SK-N-SH (cell line): ENCODE data around the gene NUTF2. TPM values are rescaled to one million over a fixed set of nuclear protein-coding genes. Genes with fewer than 3 reads are reported as not detected.

ENCODE experiments used
- CTCF ChIA-PET: fragments of 300-600, 350-600 bp; formaldehyde crosslinking; extraction: SDS; loops from one replicate; lab custom pipeline; 2021; lab: Yijun Ruan, JAX
- POLR2A ChIA-PET: fragments of 350-600 bp; sonication (Branson Sonifier 250); formaldehyde crosslinking; extraction: SDS; loops from one replicate; lab custom pipeline; 2020; ENCODE audit warnings: antibody characterized with exemption, inconsistent platforms; lab: Yijun Ruan, JAX
- DNase-seq: peaks from one replicate; pipeline ENCODE4 v3.0.0; 2012
- H2AFZ ChIP-seq: fragments of 200-600 bp; sonication (generic); 2 replicates; pipeline ENCODE4 v1.8.1; 2016; ENCODE audit warnings: antibody characterized with exemption, mild to moderate bottlenecking, low read depth
- H3F3A ChIP-seq: fragments of 200-600 bp; sonication (generic); replicated peaks from 2 replicates; pipeline ENCODE3; 2016; ENCODE audit warnings: antibody characterized with exemption, mild to moderate bottlenecking; ENCODE audit not compliant: insufficient read depth
- H3K27ac ChIP-seq, 2 experiments: fragments of 200-500 bp in 1 of 2; fragments of 200-600 bp in 1 of 2; sonication (Bioruptor generic) in 1 of 2; sonication (generic), shearing (Covaris generic) in 1 of 2; 2 replicates each; pipeline versions ENCODE4 v1.5.1 to v1.6.1; 2014 to 2016; ENCODE audit warnings: low read depth in 2 of 2, inconsistent platforms in 1 of 2, low read length in 1 of 2, mild to moderate bottlenecking in 1 of 2, mixed read lengths in 1 of 2
- H3K27me3 ChIP-seq: fragments of 200-600 bp; sonication (generic), shearing (Covaris generic); 2 replicates; pipeline ENCODE4 v1.6.1; 2016; ENCODE audit warnings: mixed run types; ENCODE audit not compliant: insufficient read depth
- H3K36me3 ChIP-seq, 2 experiments: fragments of 200-500 bp in 1 of 2; fragments of 200-600 bp in 1 of 2; sonication (Bioruptor generic) in 1 of 2; sonication (generic) in 1 of 2; replicated peaks in 1 of 2; 2 replicates each; pipeline versions ENCODE3 to v1.5.1; 2014 to 2016; ENCODE audit warnings: low read length in 1 of 2, mild to moderate bottlenecking in 1 of 2; ENCODE audit not compliant: insufficient read depth in 2 of 2, control insufficient read depth in 1 of 2
- H3K4me1 ChIP-seq, 2 experiments: fragments of 200-500 bp in 1 of 2; fragments of 200-600 bp in 1 of 2; sonication (Bioruptor generic) in 1 of 2; sonication (generic), shearing (Covaris generic) in 1 of 2; 2 replicates each; pipeline versions ENCODE4 v1.5.1 to v1.6.1; 2014 to 2016; ENCODE audit warnings: low read depth in 1 of 2, low read length in 1 of 2, mixed run types in 1 of 2; ENCODE audit not compliant: insufficient read depth in 2 of 2, control insufficient read depth in 1 of 2
- H3K4me2 ChIP-seq: fragments of 200-600 bp; sonication (generic), shearing (Covaris generic); 2 replicates; pipeline ENCODE4 v1.6.1; 2017; ENCODE audit warnings: mixed run types
- H3K4me3 ChIP-seq, 2 experiments: fragments of 200-500 bp in 1 of 2; fragments of 200-600 bp in 1 of 2; sonication (Bioruptor generic) in 1 of 2; sonication (generic), shearing (Covaris generic) in 1 of 2; 2 replicates each; pipeline versions ENCODE4 v1.5.1 to v1.8.1; 2014 to 2016; ENCODE audit warnings: low read depth in 2 of 2, inconsistent platforms in 1 of 2, low read length in 1 of 2, mild to moderate bottlenecking in 1 of 2, mixed read lengths in 1 of 2, moderate library complexity in 1 of 2
- H3K79me2 ChIP-seq: fragments of 200-600 bp; sonication (generic); 2 replicates; pipeline ENCODE4 v1.8.1; 2017; ENCODE audit warnings: mild to moderate bottlenecking; ENCODE audit not compliant: insufficient read depth
- H3K9ac ChIP-seq: fragments of 200-600 bp; sonication (generic); 2 replicates; pipeline ENCODE4 v1.6.1; 2017; ENCODE audit warnings: mixed run types
- H3K9me2 ChIP-seq: fragments of 200-600 bp; sonication (generic); 2 replicates; pipeline ENCODE4 v1.6.1; 2017; ENCODE audit warnings: mixed run types
- H3K9me3 ChIP-seq: fragments of 200-600 bp; sonication (generic); 2 replicates; pipeline ENCODE4 v1.6.1; 2017; ENCODE audit warnings: mixed run types, mild to moderate bottlenecking, moderate library complexity
- H4K20me1 ChIP-seq: fragments of 200-600 bp; sonication (generic); 2 replicates; pipeline ENCODE4 v1.6.1; 2017; ENCODE audit warnings: mild to moderate bottlenecking, mixed run types; ENCODE audit not compliant: insufficient read depth
- EZH2phosphoT487 ChIP-seq: fragments of 200-600 bp; sonication (generic); IDR thresholded peaks from 2 replicates; pipeline ENCODE4 v1.6.1; 2017; ENCODE audit warnings: low read depth, mixed run types, mild to moderate bottlenecking, antibody characterized with exemption, moderate library complexity, borderline replicate concordance
- FOSL2 ChIP-seq: IDR thresholded peaks from 2 replicates; pipeline ENCODE4 v1.4.0; 2012; ENCODE audit warnings: low read depth, mild to moderate bottlenecking, moderate library complexity, borderline replicate concordance
- FOXJ3 ChIP-seq: sonication (generic); formaldehyde crosslinking; IDR thresholded peaks from 2 replicates; pipeline ENCODE4 v1.5.1; 2020; ENCODE audit warnings: mild to moderate bottlenecking, missing genetic modification reagents
- GATA2 ChIP-seq: sonication (generic); formaldehyde crosslinking; IDR thresholded peaks from 2 replicates; pipeline ENCODE4 v1.5.0; 2020; ENCODE audit warnings: mild to moderate bottlenecking, missing genetic modification reagents
- NFIC ChIP-seq: IDR thresholded peaks from 2 replicates; pipeline ENCODE4 v1.4.0; 2012; ENCODE audit warnings: borderline replicate concordance
- RCOR1 ChIP-seq: fragments of 150-350 bp; IDR thresholded peaks from 2 replicates; pipeline ENCODE4 v1.6.1; 2017; ENCODE audit warnings: antibody characterized with exemption, low read length
- WGBS: methylation state at CpG from one replicate; pipeline ENCODE4 v1.1.6; 2017; ENCODE audit warnings: low lambda C conversion rate; 5-methylcytosine and 5-hydroxymethylcytosine counted together
- polyA plus RNA-seq, 3 experiments: library from polyadenylated mRNA; depleted of rRNA; stranded (reverse); fragments of >200 nt; gene quantifications; 2 replicates each; pipeline ENCODE4 v1.2.3, GENCODE V29; 2012
- TF ChIP-seq, protein P1 (sequence below): IDR thresholded peaks from 2 replicates; pipeline ENCODE4 v1.6.1; 2012; ENCODE audit warnings: mild to moderate bottlenecking, low read depth, low read length, moderate library complexity
- TF ChIP-seq, protein P2 (sequence below): IDR thresholded peaks from 2 replicates; pipeline ENCODE4 v1.4.0; 2012; ENCODE audit warnings: low read depth, borderline replicate concordance
- TF ChIP-seq, protein P3 (sequence below): fragments of 150-350 bp; IDR thresholded peaks from 2 replicates; pipeline ENCODE4 v1.6.1; 2017; ENCODE audit warnings: antibody characterized with exemption, low read length, low read depth, borderline replicate concordance

Gene NUTF2
- polyA plus RNA-seq, 1 of the 3 experiments (the other 2 are of a cell fraction) = 449 TPM

DNA sequence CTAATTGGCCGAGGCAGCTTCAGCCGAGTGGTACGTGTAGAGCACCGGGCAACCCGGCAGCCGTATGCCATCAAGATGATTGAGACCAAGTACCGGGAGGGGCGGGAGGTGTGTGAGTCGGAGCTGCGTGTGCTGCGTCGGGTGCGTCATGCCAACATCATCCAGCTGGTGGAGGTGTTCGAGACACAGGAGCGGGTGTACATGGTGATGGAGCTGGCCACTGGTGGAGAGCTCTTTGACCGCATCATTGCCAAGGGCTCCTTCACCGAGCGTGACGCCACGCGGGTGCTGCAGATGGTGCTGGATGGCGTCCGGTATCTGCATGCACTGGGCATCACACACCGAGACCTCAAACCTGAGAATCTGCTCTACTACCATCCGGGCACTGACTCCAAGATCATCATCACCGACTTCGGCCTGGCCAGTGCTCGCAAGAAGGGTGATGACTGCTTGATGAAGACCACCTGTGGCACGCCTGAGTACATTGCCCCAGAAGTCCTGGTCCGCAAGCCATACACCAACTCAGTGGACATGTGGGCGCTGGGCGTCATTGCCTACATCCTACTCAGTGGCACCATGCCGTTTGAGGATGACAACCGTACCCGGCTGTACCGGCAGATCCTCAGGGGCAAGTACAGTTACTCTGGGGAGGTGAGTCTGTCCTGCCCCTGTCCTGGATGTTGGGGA lies 62.5 kb downstream of the NUTF2 start:
- H3K4me1 ChIP-seq = peaks cover 0 to 21% of the 10 kb centered on the region in 2 experiments; a peak in 1 of 4 replicates
- TF ChIP-seq, protein P1, sequence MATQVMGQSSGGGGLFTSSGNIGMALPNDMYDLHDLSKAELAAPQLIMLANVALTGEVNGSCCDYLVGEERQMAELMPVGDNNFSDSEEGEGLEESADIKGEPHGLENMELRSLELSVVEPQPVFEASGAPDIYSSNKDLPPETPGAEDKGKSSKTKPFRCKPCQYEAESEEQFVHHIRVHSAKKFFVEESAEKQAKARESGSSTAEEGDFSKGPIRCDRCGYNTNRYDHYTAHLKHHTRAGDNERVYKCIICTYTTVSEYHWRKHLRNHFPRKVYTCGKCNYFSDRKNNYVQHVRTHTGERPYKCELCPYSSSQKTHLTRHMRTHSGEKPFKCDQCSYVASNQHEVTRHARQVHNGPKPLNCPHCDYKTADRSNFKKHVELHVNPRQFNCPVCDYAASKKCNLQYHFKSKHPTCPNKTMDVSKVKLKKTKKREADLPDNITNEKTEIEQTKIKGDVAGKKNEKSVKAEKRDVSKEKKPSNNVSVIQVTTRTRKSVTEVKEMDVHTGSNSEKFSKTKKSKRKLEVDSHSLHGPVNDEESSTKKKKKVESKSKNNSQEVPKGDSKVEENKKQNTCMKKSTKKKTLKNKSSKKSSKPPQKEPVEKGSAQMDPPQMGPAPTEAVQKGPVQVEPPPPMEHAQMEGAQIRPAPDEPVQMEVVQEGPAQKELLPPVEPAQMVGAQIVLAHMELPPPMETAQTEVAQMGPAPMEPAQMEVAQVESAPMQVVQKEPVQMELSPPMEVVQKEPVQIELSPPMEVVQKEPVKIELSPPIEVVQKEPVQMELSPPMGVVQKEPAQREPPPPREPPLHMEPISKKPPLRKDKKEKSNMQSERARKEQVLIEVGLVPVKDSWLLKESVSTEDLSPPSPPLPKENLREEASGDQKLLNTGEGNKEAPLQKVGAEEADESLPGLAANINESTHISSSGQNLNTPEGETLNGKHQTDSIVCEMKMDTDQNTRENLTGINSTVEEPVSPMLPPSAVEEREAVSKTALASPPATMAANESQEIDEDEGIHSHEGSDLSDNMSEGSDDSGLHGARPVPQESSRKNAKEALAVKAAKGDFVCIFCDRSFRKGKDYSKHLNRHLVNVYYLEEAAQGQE = no peak
- no peak for TF ChIP-seq FOXJ3 (CRISPR knock-in tag)
- TF ChIP-seq, protein P2, sequence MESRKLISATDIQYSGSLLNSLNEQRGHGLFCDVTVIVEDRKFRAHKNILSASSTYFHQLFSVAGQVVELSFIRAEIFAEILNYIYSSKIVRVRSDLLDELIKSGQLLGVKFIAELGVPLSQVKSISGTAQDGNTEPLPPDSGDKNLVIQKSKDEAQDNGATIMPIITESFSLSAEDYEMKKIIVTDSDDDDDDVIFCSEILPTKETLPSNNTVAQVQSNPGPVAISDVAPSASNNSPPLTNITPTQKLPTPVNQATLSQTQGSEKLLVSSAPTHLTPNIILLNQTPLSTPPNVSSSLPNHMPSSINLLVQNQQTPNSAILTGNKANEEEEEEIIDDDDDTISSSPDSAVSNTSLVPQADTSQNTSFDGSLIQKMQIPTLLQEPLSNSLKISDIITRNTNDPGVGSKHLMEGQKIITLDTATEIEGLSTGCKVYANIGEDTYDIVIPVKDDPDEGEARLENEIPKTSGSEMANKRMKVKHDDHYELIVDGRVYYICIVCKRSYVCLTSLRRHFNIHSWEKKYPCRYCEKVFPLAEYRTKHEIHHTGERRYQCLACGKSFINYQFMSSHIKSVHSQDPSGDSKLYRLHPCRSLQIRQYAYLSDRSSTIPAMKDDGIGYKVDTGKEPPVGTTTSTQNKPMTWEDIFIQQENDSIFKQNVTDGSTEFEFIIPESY = no peak
- TF ChIP-seq GATA2 (CRISPR knock-in tag) = no peak
- TF ChIP-seq NFIC = no peak
- TF ChIP-seq, protein P3, sequence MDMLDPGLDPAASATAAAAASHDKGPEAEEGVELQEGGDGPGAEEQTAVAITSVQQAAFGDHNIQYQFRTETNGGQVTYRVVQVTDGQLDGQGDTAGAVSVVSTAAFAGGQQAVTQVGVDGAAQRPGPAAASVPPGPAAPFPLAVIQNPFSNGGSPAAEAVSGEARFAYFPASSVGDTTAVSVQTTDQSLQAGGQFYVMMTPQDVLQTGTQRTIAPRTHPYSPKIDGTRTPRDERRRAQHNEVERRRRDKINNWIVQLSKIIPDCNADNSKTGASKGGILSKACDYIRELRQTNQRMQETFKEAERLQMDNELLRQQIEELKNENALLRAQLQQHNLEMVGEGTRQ = no peak
- no peak for TF ChIP-seq FOSL2
- no peak for TF ChIP-seq EZH2phosphoT487
- no peak for TF ChIP-seq RCOR1
- peak overlapping the region in 1 of 2 experiments; percentile 47; a peak in 1 of 4 replicates for H3K27ac ChIP-seq
- H3K79me2 ChIP-seq = peaks cover 27% of the 10 kb centered on the region
- peaks cover 0 to 12% of the 10 kb centered on the region in 2 experiments for H3K36me3 ChIP-seq
- no peak overlapping the region for H3K4me3 ChIP-seq
- no peak overlapping the region for H3K9ac ChIP-seq
- 98% methylated on average over 32 of the region's 36 CpGs for WGBS
- no peak overlapping the region for H2AFZ ChIP-seq
- H3K9me2 ChIP-seq = no peaks in the 10 kb centered on the region
- no peak overlapping the region for H3K4me2 ChIP-seq
- H3F3A ChIP-seq = no peaks in the 10 kb centered on the region
- H3K9me3 ChIP-seq = no peaks in the 10 kb centered on the region
- H3K27me3 ChIP-seq = no peaks in the 10 kb centered on the region
- 0 out of 2 replicates have a peak, but pooled peaks cover 3% of the 10 kb centered on the region for H4K20me1 ChIP-seq
- DNase-seq = no peak
- POLR2A ChIA-PET = no interaction called here
- CTCF ChIA-PET = interaction anchor here (1.1 to 2.5 kb wide), 3 partner anchors 12 to 25 kb away, joined by 4 to 9 read pairs (median 5); partner anchors contain the start of gene NRN1L
